HG02610 (cell line): Measurements from ENCODE around the gene ZMAT3.
"Not testable (repeated sequence)": the region's sequence is repeated elsewhere in the genome, so short reads cannot be mapped to it uniquely, and the experiment has no call there.

Experiments
- ATAC-seq: cut with Tn5 transposase; IDR thresholded peaks from one replicate; pipeline ENCODE4 v1.9.1; 2021; ENCODE audit warnings: mild to moderate bottlenecking, moderate library complexity; ENCODE audit not compliant: unreplicated experiment

ZMAT3 gene

GRCh38 chr3:179071323-179072099 is at the start of gene ZMAT3:
Gene ZMAT3, minus strand, starts transcription at chr3:179071809. Its CDS starts 4,057 bp downstream, at chr3:179067752.
- peak; percentile 57 for ATAC-seq

GRCh38 chr3:179116816-179117215 is 45.2 kb upstream of the ZMAT3 start:
- no peak for ATAC-seq

GRCh38 chr3:179115444-179115843 is 43.8 kb upstream of the ZMAT3 start:
- ATAC-seq: not testable (repeated sequence)

GRCh38 chr3:179113903-179114302 is 42.3 kb upstream of the ZMAT3 start:
- no peak for ATAC-seq

- ATAC-seq: no peak
Observed at GRCh38 chr3:179108086-179108485, 36.5 kb upstream of the ZMAT3 start.

- no peak for ATAC-seq
Observed at GRCh38 chr3:179107617-179108016, 36.0 kb upstream of the ZMAT3 start.

- no peak for ATAC-seq
Observed at GRCh38 chr3:179105881-179106280, 34.3 kb upstream of the ZMAT3 start.

- no peak for ATAC-seq
Observed at GRCh38 chr3:179100652-179101051, 29.0 kb upstream of the ZMAT3 start.

GRCh38 chr3:179098388-179099077 is 26.9 kb upstream of the ZMAT3 start:
- ATAC-seq: no peak

GRCh38 chr3:179093807-179094206 is 22.2 kb upstream of the ZMAT3 start:
- ATAC-seq: no peak

- ATAC-seq: peak; percentile 84
Observed at GRCh38 chr3:179091113-179091512, 19.5 kb upstream of the ZMAT3 start.

- ATAC-seq: no peak
Observed at GRCh38 chr3:179088306-179088705, 16.7 kb upstream of the ZMAT3 start.

- ATAC-seq: peak; percentile 77
Observed at GRCh38 chr3:179083977-179084376, 12.4 kb upstream of the ZMAT3 start.

GRCh38 chr3:179082416-179082815 is 10.8 kb upstream of the ZMAT3 start:
- no peak for ATAC-seq

- no peak for ATAC-seq
Observed at GRCh38 chr3:179081885-179082284, 10.3 kb upstream of the ZMAT3 start.

GRCh38 chr3:179079537-179079936 is 7.9 kb upstream of the ZMAT3 start:
- ATAC-seq: no peak

- peak; percentile 39 for ATAC-seq
Observed at GRCh38 chr3:179076243-179077027, 4.8 kb upstream of the ZMAT3 start.

GRCh38 chr3:179074656-179075055 is 3.0 kb upstream of the ZMAT3 start:
- peak; percentile 25 for ATAC-seq

- ATAC-seq: no peak
Observed at GRCh38 chr3:179073816-179074215, 2.2 kb upstream of the ZMAT3 start.

GRCh38 chr3:179072100-179072438 is 460 bp upstream of the ZMAT3 start:
- ATAC-seq: peak; percentile 16

GRCh38 chr3:179071027-179071322 is 634 bp downstream of the ZMAT3 start:
- no peak for ATAC-seq
